ENCODE measurements around the gene UBE2E1. TPM values are rescaled to one million over a fixed set of nuclear protein-coding genes. Genes with fewer than 3 reads are reported as not detected.
"Not testable (repeated sequence)": the region's sequence is repeated elsewhere in the genome, so short reads cannot be mapped to it uniquely, and the experiment has no call there.

Gene UBE2E1
- total RNA-seq, 2 experiments from 2014 or later, result 55.6 to 58.5 TPM

GRCh38 chr3:23859012-23859743 lies 53.4 kb downstream of the UBE2E1 start:
- no peaks in the 10 kb centered on the region for H3K9me3 Mint-ChIP-seq (ENCODE audit: low read depth)
- H3K27ac Mint-ChIP-seq, result no peak overlapping the region
- CTCF ChIA-PET, result interaction anchor here (1.3 to 1.5 kb wide), 2 partner anchors 12 to 25 kb away, joined by 3 to 4 read pairs; no protein-coding TSS in a partner anchor
- H3K36me3 Mint-ChIP-seq, result peaks cover 11% of the 10 kb centered on the region
- no peaks in the 10 kb centered on the region for H3K27me3 Mint-ChIP-seq
- H3K4me1 Mint-ChIP-seq, result peaks cover 17% of the 10 kb centered on the region
- no peak for DNase-seq
- no peak for ATAC-seq
- no peak overlapping the region for H3K4me3 Mint-ChIP-seq

GRCh38 chr3:23859839-23860382 lies 54.2 kb downstream of the UBE2E1 start:
- CTCF ChIA-PET, result interaction anchor here (1.3 kb wide), 1 partner anchor 26 kb away, joined by 3 read pairs; no protein-coding TSS in a partner anchor
- H3K27me3 Mint-ChIP-seq, result no peaks in the 10 kb centered on the region
- H3K4me3 Mint-ChIP-seq, result no peak overlapping the region
- H3K4me1 Mint-ChIP-seq, result peaks cover 17% of the 10 kb centered on the region
- H3K27ac Mint-ChIP-seq, result no peak overlapping the region
- H3K9me3 Mint-ChIP-seq (ENCODE audit: low read depth), result no peaks in the 10 kb centered on the region
- ATAC-seq (no peak), DNase-seq (no peak)
- H3K36me3 Mint-ChIP-seq, result peaks cover 12% of the 10 kb centered on the region

GRCh38 chr3:23861689-23862088 lies 55.9 kb downstream of the UBE2E1 start:
- Mint-ChIP-seq H3K27me3 (no peaks in the 10 kb centered on the region), H3K4me3 (no peak overlapping the region), H3K36me3 (peaks cover 12% of the 10 kb centered on the region), H3K27ac (no peak overlapping the region), H3K9me3 (ENCODE audit: low read depth) (no peaks in the 10 kb centered on the region), H3K4me1 (peaks cover 17% of the 10 kb centered on the region)
- CTCF ChIA-PET, result no interaction called here
- no peak for ATAC-seq
- DNase-seq, result no peak

- ATAC-seq (no peak), DNase-seq (no peak)
- Mint-ChIP-seq H3K36me3 (peaks cover 12% of the 10 kb centered on the region), H3K4me1 (peaks cover 14% of the 10 kb centered on the region), H3K27ac (no peak overlapping the region), H3K9me3 (ENCODE audit: low read depth) (no peaks in the 10 kb centered on the region), H3K27me3 (no peaks in the 10 kb centered on the region), H3K4me3 (no peak overlapping the region)
- CTCF ChIA-PET, result no interaction called here
Measured at GRCh38 chr3:23863060-23863459, 57.3 kb downstream of the UBE2E1 start.

GRCh38 chr3:23864931-23865330 lies 59.2 kb downstream of the UBE2E1 start:
- Mint-ChIP-seq H3K9me3 (ENCODE audit: low read depth) (no peaks in the 10 kb centered on the region), H3K27me3 (no peaks in the 10 kb centered on the region), H3K27ac (no peak overlapping the region), H3K4me1 (peaks cover 4% of the 10 kb centered on the region), H3K4me3 (no peak overlapping the region), H3K36me3 (peaks cover 13% of the 10 kb centered on the region)
- ATAC-seq (no peak), DNase-seq (no peak)
- CTCF ChIA-PET, result no interaction called here

GRCh38 chr3:23865595-23866396 lies 60.0 kb downstream of the UBE2E1 start:
- Mint-ChIP-seq H3K9me3 (ENCODE audit: low read depth) (no peaks in the 10 kb centered on the region), H3K27me3 (no peaks in the 10 kb centered on the region), H3K27ac (no peak overlapping the region), H3K4me3 (no peak overlapping the region), H3K4me1 (no peaks in the 10 kb centered on the region), H3K36me3 (peaks cover 14% of the 10 kb centered on the region)
- CTCF ChIA-PET, result interaction anchor here (1.3 kb wide), 1 partner anchor 23 kb away, joined by 3 read pairs; no protein-coding TSS in a partner anchor
- ATAC-seq (no peak), DNase-seq (no peak)

- DNase-seq (no peak), ATAC-seq (no peak)
- H3K27ac Mint-ChIP-seq, result no peak overlapping the region
- no peaks in the 10 kb centered on the region for H3K4me1 Mint-ChIP-seq
- peaks cover 7% of the 10 kb centered on the region for H3K36me3 Mint-ChIP-seq
- no peaks in the 10 kb centered on the region for H3K9me3 Mint-ChIP-seq (ENCODE audit: low read depth)
- CTCF ChIA-PET, result no interaction called here
- H3K27me3 Mint-ChIP-seq, result no peaks in the 10 kb centered on the region
- H3K4me3 Mint-ChIP-seq, result no peak overlapping the region
Measured at GRCh38 chr3:23867400-23867799, 61.6 kb downstream of the UBE2E1 start.

GRCh38 chr3:23867838-23868237 lies 62.1 kb downstream of the UBE2E1 start:
- H3K4me3 Mint-ChIP-seq, result no peak overlapping the region
- ATAC-seq (no peak), DNase-seq (no peak)
- H3K27me3 Mint-ChIP-seq, result no peaks in the 10 kb centered on the region
- no peak overlapping the region for H3K27ac Mint-ChIP-seq
- no peaks in the 10 kb centered on the region for H3K9me3 Mint-ChIP-seq (ENCODE audit: low read depth)
- peaks cover 6% of the 10 kb centered on the region for H3K36me3 Mint-ChIP-seq
- H3K4me1 Mint-ChIP-seq, result no peaks in the 10 kb centered on the region
- CTCF ChIA-PET, result no interaction called here

- no peaks in the 10 kb centered on the region for H3K27me3 Mint-ChIP-seq
- H3K36me3 Mint-ChIP-seq, result peaks cover 2% of the 10 kb centered on the region
- ATAC-seq (no peak), DNase-seq (no peak)
- no peak overlapping the region for H3K4me3 Mint-ChIP-seq
- H3K4me1 Mint-ChIP-seq, result no peaks in the 10 kb centered on the region
- CTCF ChIA-PET, result no interaction called here
- no peaks in the 10 kb centered on the region for H3K9me3 Mint-ChIP-seq (ENCODE audit: low read depth)
- no peak overlapping the region for H3K27ac Mint-ChIP-seq
Measured at GRCh38 chr3:23869977-23870662, 64.4 kb downstream of the UBE2E1 start.

- H3K27me3 Mint-ChIP-seq; H3K4me3 Mint-ChIP-seq; CTCF ChIA-PET; DNase-seq; H3K4me1 Mint-ChIP-seq; H3K27ac Mint-ChIP-seq; ATAC-seq; H3K36me3 Mint-ChIP-seq; H3K9me3 Mint-ChIP-seq (ENCODE audit: low read depth): not testable (repeated sequence)
Measured at GRCh38 chr3:23870663-23871043, 64.9 kb downstream of the UBE2E1 start.

GRCh38 chr3:23871361-23871760 lies 65.6 kb downstream of the UBE2E1 start:
- H3K36me3 Mint-ChIP-seq; H3K4me3 Mint-ChIP-seq; CTCF ChIA-PET; DNase-seq; H3K4me1 Mint-ChIP-seq; ATAC-seq; H3K27ac Mint-ChIP-seq; H3K27me3 Mint-ChIP-seq; H3K9me3 Mint-ChIP-seq (ENCODE audit: low read depth): not testable (repeated sequence)

- no peak for DNase-seq
- Mint-ChIP-seq H3K9me3 (ENCODE audit: low read depth) (no peaks in the 10 kb centered on the region), H3K4me1 (no peaks in the 10 kb centered on the region), H3K4me3 (no peak overlapping the region), H3K27ac (no peak overlapping the region), H3K36me3 (peaks cover 2% of the 10 kb centered on the region), H3K27me3 (no peaks in the 10 kb centered on the region)
- ATAC-seq, result no peak
- CTCF ChIA-PET, result no interaction called here
Measured at GRCh38 chr3:23872330-23872729, 66.6 kb downstream of the UBE2E1 start.

- Mint-ChIP-seq H3K9me3 (ENCODE audit: low read depth) (no peaks in the 10 kb centered on the region), H3K27me3 (no peaks in the 10 kb centered on the region), H3K27ac (no peak overlapping the region), H3K36me3 (peaks cover 2% of the 10 kb centered on the region), H3K4me1 (no peaks in the 10 kb centered on the region), H3K4me3 (no peak overlapping the region)
- ATAC-seq, result no peak
- CTCF ChIA-PET, result no interaction called here
- DNase-seq, result no peak
Measured at GRCh38 chr3:23873941-23874340, 68.2 kb downstream of the UBE2E1 start.
